NOMO-1 (cell line): Measurements from ENCODE around the gene HNRNPLL.
A peak's percentile ranks its signal among the peaks of the same experiment; 100 is the strongest.

Experiments used
- DNase-seq, 2 experiments: peaks; one replicate each; lab custom pipeline; 2025; ENCODE audit not compliant: unreplicated experiment in 2 of 2; lab: John Stamatoyannopoulos, UW

Gene HNRNPLL

DNA sequence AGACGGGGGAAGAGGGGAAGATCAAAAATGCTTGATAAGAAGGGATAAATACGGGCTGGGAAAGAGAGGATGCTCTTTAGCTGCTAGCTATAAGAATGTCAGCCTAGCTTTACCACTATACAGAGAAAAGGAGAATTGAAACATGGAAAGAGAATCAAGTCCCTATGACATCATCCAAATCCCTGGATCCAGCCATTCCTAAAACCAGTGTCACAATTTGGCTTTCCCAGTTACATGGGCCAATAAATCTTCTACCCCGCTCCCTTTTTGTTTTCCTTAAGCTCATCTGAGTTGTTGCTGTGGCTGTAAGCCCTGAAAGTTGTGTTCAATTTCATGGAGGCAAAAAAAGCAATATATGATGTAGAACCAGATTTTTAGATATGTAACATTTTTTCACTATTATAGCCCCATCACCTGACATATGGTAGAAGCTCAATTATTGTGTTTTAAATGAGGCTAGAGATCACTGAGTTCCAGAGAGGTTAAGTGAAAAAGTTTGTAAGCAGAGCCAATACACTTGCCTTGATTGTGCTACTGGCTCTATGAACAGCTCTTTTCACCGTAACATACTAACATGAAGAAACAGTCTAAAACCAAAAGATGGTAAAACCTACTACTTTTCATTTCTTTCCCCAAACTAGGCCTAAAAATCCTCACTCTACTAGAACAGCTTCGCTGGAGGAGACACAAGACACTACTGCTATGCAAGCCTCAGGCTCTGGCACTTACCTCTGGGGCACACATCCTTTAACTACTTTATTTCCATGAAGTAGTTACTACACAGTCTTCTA, 4.3 kb downstream of the HNRNPLL start:
- DNase-seq, result no peak

DNA sequence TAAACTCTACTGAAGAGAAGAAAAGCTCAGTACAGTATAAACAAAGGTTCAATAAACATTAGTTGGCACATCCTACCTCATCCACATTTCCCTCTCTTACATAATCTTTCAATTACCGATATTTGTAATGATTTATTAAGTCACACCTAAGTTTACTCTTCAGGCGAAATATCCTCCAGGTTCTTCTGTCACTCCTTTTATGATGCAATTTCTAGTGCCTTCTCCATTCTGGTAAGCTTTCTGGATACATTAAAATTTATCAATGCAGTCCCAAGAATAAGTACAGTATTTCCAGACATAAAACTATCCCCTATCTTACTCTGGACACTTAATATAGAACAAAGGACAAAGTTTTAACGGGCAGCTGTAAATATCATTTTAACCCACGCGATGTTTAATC, 5.6 kb downstream of the HNRNPLL start:
- DNase-seq, result no peak

DNA sequence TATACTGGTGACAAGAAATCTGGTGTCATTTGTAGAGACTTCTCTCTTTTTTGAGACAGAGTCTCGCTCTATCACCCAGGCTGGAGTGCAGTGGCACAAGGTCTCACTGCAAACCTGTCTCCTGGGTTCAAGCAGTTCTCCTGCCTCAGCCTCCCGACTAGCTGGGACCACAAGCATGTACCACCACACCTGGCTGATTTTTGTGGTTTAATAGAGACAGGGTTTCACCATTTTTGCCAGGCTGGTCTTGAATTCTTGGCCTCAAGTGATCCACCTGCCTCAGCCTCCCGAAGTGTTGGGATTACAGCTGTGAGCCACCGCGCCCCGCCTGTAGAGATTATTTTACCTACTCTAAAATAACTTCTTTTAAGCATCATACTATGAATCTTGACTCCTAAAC, 6.5 kb downstream of the HNRNPLL start:
- no peak for DNase-seq

DNA sequence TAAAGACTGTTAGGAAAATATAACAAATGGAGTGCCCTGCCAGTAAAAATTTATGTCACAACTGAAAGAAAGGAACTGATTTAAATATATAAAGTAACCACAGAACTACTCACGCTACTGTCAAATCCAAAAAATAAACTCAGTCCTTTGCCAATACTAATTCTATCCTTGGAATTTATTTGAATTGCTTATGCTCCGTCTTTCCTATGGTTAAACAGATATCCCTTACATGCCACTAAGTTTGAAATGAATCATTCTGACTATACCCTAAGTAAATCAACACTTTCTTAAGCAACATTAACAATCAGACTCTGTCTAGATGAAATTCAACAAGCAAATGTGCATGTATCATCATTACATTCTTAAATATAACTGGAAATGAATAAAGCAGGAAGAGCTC, 9.8 kb downstream of the HNRNPLL start:
- DNase-seq, result peak in 1 of 2 experiments; percentile 35

DNA sequence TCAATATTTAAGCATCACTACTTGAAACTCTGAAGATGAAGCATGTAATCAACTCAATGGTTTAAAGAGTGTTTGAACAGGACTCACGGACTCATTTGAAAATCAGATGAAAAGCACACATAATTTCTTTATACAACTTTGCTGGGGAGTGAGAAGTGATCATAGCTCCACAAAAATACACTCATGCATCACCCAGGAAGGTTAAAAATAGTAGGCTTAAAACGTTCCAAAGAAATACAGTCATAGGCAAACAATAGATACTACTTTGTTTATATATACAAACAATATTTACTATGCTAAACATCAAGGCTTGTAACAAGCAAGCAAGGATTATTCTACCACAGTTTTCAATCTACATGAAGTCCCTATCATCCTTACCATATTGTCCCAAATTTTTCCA, 11.6 kb downstream of the HNRNPLL start:
- DNase-seq, result no peak

DNA sequence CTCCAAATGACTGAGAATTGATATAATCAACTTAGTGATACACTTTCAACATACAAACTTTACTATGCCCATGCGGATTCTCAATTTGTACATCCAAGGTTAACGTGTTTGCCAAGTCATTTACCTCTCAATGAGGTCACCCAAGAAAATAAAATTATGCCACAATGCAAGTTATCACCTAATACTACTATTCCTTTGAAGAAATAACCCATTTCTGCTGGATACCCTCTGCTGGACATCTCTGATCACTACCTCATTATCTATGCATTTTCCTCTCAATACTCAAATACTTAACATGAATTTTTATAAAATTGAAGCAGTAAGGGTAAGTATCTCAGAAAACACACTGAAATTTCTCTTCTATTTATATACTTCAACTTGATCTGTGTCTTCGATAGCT, 12.7 kb downstream of the HNRNPLL start:
- peak in 1 of 2 experiments; percentile 9 for DNase-seq

DNA sequence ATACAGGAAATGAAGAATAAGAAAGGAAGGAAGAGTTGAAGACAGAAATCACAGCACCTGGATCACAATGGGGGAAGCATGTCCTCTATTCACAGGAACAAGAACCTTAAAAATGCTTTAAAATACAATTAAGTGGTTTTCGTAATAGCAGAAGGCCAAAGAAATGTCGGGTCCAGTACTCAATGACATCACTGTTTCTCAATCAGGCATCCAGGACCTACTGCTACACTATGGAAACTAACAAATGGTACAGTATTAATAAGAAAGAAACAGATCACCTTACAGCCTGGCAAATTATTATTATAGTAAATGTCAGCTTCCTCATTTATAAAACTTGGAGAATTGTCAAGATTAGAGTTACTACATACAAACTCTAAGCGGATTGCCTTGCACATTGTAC, 15.8 kb downstream of the HNRNPLL start:
- no peak for DNase-seq

DNA sequence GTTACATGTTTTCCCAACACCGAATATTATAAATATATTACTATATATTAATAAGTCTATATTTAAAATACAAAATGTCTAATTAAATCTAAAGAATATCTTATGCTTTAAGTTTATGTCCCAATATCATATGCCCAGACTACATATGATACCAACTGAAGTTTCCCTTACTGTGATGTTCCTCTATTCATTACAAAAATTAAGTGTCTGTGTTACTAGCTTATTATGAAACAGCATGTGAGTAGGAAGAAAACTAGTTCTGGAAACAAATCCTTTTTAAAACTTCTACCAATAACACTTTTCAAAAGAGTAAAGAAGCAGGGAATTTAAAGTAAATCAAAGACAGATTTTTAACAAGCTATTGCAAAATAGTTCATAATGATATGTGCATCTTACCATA, 17.8 kb downstream of the HNRNPLL start:
- no peak for DNase-seq

DNA sequence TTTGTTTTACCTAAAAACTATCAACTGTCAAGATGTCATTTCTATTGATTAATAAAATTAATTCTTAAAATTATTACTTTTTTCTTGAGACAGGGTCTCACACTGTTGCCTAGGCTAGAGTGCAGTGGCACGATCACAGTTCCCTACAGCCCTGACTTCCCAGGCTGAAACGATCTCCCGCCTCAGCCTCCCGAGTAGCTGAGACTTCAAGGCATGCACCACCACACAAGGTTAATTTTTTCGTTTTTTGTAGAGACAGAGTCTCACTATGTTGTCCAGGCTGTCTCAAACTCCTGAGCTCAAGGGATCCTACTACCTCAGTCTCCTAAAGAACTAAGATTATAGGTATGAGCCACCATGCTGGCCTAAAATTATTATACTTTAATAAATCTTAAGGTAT, 18.7 kb downstream of the HNRNPLL start:
- DNase-seq, result no peak

DNA sequence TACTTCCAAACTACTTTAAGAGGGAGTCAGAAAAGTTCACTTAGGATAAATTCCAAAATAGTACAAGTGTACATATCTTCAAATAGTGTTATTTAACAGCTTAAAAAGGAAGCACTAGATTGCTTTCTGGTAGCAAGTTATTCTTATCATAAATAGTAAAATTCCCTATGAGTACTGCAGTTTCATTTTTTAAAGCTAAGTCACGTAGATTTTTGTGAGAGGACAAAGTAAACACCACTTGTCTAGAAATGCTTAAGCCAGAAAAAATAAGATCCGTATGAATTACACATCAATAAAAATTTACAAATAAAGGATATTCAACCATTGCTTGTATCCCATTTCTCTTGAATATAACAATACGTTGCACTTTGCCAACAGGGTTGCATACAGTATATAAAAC, 19.2 kb downstream of the HNRNPLL start:
- DNase-seq, result no peak

DNA sequence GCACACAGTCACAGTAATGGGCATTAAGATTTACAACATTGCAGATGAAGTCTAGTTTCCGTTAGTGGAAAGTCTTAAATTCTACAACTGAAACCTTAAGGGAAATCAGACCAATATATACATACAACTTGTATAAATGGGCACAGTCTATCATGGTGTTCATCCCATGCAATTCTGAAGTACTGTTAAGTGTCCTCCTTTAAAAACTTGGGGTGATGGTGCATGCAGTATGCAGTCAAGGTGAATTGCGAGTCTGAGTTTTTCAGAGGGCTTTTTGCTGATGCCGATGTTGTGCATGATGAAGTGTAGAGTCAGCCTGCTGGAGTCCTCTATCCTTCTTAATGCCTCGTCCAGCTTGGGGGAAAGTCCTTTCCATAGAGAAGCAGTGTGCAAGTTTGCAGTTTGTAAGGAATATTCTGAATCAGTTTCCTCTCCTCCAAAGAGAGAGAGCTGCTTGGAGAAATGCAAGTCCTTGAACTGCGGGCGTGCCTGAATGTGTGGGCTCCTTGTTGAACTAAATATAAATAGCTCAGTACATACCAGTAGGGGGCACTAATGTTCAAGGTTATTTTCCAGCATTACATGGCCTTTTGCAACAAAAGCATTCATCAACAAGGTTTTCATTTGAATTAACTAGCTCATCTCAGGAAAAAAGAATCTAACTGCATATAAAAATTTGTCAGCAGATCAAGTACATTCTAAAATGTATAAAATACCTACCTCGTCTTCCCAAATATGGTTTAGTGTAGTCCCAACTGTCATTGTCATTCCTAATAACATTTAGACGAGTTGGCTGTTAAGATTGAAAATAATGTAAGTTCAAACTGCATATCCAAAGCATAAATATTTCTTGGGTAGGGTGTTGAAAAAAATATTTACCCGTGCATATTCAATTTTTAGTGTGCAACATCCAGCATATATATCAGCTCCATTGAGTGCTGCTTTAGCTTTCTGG, 21.3 kb downstream of the HNRNPLL start:
- peak; percentile 56 to 81 for DNase-seq

DNA sequence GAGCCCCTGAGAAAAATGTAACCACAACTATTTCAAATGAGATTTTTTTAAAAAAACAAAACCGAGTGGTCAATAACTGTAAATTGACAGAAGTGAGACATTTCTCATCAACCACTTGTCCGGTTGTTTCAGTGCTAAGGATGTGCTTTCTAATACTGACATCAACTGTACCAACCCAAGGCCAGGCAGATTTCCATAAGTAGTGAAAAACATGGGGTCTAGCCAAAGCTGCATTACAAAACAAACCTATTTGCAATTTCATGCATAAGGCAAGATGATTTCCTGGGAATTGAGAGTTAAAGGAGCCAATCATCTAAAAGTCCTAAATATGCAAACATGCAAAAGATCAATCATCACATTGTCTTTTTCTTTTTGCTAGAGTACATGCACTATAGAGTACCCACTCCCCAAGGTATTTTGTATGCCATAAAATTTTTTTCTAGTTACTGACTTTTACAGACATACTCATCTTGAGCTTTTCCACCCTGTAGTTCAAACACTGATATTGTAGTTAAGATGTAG, 22.6 kb downstream of the HNRNPLL start:
- no peak for DNase-seq

DNA sequence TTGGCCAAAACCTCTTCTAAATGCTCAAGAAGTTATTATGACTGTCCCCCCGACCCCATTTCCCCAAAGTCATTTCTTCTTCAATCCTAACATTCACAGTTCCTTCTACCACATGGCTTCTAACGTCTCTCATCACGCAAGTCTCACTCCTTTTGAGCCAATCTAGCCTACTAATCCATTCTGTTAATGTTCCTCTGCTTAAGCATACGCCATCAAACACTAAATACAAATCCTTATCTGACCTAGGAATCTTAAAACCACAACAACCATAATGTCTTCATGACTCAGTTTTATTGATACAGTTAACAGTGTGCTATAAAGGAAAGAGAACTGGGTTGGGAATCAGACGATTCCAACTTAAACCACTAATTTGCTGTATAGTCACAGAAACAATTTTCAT, 23.9 kb downstream of the HNRNPLL start:
- no peak for DNase-seq

DNA sequence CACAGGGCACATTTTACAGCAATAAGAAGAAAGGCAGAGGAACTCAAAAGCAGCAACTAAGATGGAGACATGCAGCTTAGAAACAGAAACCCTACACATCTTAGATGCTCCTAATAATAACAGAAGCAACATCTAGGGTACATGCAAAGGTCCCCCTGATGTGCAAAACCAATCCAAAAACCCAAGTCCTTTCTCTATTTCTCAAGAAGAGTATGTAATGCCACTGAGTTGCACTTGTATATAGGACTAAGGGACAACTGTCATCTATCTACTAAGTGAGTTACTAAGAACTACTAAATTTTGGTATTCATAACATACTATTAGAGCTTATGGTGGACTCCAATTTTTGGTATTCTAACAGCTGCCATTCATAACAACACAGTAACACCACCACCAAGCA, 28.4 kb downstream of the HNRNPLL start:
- no peak for DNase-seq

DNA sequence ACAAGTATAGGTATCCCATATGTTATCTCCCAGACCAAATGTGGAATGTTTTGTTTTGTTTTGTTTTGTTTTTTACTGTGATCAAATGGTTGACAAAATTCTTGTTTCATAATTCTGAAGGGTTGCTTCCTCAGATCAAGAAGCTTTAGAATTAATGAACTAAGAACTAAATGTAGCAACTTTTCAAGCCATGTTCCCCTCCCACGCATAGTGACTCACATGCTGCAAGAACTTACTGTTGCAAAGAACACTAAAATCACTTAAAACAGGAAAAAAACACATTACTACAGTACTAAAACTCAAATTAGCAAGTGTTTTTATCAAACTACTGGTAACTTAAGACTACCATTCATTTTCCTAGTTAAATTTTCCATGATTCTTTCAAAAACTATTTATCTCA, 30.6 kb downstream of the HNRNPLL start:
- DNase-seq, result peak in 1 of 2 experiments; percentile 5

DNA sequence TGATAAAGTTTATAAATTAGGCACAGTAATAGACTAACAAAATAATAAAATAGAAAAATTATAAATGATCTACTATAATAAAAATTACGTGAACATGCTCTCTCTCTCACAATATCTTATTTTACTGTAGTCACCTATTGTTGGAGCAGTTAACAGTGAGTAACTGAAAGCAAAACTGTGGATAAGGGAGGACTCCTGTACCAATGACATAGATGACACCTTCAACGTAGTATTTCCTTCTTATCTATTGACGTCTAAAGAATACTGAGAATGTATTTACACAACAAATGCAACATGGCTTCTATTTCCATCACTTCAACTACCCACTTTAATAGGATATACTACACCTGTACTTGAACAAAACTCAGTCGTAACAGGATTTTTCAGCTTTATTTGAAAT, 31.5 kb downstream of the HNRNPLL start:
- DNase-seq, result no peak

DNA sequence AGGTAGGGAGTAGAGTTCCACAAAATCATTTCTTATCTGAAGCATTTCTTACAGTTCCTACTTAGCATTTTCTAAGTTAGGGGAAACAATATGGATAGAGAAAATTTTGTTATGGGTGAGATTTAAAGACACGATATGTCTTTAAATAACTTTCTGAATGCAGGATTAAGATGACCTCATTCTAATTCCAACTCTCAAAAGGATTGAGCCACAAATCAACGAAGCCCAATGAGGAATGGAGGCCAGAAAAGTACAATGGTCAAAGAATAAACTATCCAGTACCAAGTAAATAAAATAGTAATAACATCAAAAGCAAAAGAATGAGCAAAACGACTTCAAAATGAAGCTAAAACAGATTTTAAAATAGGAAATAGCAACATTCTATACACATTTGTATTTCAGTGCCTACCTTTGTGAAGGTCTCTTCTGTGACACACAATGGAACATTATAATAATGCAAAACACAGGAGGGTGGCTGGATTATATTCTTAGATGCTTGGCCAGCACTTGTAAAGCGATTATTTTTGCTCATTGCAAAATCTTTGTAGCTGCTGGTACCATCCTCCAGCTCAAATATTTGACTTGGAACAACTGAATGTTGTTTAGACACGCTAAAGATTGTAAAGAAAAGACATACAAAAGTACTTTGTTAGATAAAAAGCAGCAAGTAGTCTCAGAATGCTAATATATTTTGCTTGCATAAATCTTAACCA, 33.8 kb downstream of the HNRNPLL start:
- no peak for DNase-seq

DNA sequence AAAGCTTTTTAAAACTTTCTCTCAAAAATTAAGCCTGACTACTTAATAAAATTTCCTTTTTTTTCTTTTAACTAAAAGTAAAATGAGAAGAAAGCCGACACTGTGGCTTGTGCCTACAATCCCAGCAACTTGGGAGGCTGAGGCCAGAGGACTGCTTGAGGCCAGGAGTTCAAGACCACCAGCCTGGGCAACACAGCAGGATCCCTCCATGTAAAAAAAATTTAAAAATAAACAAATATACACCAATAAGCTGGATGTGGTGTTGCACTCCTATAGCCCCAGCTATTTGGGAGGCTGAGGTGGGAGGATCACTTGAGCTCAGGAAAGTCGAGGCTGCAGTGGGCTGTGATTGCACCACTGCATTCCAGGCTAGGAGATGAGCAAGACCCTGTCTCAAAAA, 37.4 kb downstream of the HNRNPLL start:
- DNase-seq, result no peak

DNA sequence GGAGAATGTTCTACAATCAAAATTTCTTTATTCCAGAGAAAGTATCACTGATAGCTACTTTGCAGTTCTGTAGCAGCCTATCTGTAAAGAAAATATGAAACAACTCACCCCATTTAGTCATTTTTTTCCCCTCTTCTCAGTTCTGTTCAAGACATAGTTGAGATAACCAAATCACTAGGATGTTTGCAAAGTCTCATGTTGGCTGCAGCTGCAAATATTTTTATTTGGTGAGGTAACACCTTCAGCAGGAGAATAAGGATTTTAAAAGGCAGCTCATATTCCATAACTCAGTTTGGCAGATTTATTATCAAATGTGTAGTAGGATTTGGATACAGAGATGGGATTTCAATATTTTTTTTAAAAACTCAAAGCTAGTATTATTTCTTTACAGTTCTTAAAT, 41.0 kb downstream of the HNRNPLL start:
- no peak for DNase-seq

DNA sequence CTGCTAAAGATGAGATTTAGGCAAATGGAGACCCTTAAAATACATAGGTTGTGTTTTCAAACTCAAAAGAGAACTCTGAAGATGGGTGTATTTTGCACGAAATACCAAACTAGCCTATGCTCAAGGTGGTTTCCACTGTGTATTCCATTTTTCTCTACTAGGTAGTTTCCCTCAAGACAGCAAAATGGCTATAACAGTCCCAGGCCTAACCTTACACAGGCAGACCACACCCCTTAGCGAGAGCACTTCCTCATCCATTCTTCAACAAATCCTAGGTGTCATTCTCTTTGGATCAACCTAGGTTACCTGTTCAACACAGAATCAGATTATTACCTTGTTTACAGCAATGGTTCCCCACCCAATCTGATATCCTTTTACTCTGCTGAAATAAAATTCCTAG, 42.6 kb downstream of the HNRNPLL start:
- DNase-seq, result no peak

DNA sequence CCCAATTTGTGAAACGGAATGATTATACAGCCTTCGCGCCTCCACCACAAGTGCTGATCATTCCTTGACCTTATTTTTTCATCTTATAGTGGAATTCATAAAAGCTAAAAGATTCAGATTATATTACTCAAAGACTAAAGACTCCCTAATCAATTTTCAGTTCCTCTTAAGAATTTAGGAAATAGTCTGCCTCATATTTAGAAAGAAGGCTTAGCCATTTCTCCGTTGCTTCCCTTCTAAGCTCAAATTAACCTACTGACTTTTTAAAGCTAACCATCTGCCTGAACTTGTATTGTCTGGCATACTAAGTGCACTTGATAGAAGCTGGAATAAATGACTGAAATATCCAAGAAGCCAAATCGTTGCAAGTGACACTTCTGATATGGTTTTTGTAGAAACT, 44.7 kb downstream of the HNRNPLL start:
- DNase-seq, result peak; percentile 7 to 70
